Activated gamma-delta T cell treated with anti-CD3 and anti-CD28 coated beads, Interleukin-2, amount 50 U/mL, for 16 hours (primary cell): ENCODE data around the gene DNAJC6.
"Not testable (repeated sequence)": the region's sequence is repeated elsewhere in the genome, so short reads cannot be mapped to it uniquely, and the experiment has no call there.

Source experiments
- DNase-seq: peaks from one replicate; pipeline ENCODE4 v3.0.0-alpha.2; 2020; ENCODE audit warnings: low read depth

The DNAJC6 gene

DNA sequence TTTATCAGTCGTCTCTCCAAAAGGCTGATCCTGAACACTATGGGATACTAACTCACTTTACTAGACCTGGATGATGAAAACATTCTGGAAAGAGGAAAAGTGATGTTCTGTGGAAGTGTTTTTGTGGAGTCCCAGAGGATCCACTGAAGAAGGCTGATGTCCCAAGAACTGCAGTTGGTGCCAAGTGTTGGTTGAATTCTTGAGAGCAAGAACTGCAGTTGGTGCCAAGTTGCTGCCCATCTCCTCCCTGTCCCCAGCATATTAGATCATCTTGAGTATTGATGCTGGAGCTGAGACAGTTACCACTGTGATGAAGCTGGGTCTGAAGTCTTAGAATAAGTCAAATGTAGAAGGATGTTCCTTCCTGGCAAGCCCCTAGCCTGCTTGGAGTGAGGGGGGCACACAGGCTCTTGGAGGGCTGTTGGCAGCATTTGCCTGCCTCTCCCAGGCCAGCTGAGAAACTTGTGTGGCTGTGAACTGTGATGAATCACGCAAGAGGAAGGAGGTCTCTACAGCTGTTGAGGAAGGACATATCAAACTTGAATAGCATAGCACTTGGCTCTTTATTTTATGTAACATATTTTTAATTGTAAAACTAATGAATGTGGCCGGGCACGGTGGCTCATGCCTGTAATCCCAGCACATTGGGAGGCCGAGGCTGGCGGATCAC is 48.1 kb downstream of the DNAJC6 start:
- no peak for DNase-seq

DNA sequence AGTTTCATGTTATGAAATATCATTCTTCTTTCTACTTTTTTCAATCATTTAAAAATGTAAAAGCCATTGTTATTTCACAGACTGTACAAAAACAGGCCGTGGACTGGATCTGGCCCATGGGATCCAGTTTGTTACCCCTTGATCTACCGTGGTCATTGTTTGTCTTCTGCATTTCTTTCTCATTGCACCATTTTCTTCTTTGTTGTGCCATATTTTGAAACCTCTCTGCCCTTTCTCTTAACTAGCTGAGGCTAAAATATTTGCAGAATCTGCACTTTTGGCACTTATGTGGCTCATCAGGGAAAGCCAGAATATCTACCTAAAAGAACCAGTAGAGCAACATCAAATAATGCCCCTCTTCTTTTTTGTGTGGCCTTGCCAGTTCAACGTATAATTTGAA is 50.5 kb downstream of the DNAJC6 start:
- no peak for DNase-seq

DNA sequence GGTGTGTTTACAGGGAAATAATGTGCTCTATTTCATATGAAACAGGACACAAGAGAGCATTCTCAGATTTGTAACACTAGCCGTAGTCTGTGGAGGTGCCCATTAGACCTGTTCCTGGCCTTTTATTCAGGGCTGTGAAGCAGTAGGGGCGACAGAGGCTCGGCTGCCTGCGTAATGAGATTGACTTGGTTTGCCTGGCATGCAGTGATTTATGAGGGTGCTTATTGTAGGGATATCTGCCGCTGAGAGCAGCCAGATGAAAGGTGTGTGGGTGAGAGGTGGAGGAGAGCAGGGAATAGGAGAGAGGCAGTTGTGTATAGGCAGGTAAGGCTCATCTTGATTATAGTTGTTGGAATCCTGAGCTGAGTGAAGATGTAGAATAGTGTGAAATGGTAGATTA is 51.3 kb downstream of the DNAJC6 start:
- DNase-seq = no peak

DNA sequence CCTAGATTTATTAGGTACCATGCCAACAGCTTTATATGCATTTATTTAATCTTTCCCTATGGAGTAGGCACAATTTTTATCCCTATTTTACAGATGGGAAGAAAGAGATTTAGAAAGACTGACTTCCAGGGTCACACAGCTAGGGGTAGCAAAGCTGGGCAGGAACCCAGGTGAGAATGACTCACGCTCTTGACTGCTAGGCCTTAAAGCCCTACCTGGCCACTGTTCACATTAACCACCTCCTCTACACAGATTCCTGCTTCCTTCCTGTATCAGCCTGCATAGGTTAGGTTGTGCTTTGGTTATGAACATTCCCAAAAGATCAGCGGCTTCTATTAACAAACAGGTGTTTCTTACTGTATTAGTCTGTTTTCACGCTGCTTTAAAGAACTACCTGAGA is 53.2 kb downstream of the DNAJC6 start:
- DNase-seq = no peak

DNA sequence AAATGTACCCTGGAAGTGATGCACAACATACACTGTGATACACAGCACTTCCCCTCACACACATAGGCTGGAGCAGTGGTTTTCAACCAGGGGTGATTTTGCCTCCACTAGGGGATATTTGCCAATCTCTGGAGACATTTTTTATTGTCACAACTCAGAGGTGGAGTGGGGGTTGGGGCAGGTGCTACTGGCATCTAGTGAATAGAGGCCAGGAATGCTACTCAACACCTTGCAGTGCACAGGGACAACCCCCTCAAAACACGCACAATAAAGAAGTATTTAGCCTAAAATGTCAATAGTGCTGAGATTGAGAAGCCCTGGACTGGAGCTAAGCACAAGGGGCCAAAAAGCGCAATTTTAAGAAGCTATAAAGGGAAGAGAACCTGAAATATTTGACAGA is 54.1 kb downstream of the DNAJC6 start:
- no peak for DNase-seq

DNA sequence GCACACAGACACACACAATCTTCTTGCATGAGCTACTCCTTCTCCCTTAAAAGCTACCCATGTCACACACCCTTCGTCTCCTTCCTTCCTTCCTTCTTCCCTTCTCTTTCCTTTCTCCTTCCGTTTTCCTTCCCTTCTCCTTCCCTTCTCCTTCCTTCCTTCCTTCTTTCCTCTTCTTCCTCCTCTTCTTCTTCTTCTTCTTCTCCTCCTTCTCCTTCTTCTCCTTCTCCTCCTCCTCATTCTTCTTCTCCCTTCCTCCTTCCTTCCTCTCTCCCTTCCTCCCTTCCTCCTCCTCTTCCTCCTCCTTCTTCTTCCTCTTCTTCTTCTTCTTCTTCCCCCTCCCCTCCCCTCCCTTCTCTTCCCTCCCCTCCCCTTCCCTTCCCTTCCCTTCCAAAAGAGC is 59.1 kb downstream of the DNAJC6 start:
- DNase-seq = no peak

DNA sequence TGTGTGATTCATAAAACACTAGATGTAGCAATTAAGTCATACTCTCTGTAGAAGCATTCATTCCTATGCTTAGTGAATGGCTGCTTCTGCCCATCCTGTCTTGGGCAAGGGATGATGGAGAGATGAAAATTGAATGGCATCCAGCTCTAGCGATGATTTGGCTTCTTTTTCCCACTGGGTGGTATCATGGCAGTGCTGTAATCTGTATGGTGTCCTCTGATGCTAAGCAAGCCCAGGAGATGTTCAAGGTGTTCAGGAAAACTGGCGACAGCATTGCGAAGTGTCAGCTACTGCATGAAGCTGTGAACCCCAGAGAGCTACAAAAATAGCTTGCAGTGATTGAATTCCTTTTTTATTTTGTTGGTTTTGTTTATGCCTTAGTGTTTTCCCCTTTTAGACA is 62.2 kb downstream of the DNAJC6 start:
- DNase-seq = no peak

DNA sequence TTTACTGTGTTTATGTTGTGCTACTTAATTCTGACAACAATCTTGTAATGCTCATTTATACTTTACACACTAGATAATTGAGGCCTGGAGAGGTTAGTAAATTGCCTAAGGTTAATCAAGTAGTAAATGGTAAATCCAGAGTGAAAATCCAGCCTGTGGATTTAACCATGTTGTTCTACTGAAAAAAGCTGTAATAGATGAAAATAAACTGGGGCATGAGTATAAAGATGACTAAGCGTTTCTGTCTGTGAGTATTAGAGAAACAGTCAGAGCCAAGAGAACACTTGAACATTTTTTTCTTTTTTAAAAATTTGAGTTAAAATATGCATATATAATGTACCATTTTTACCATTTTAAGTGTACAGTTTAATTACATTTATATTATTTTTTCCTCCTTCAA is 63.2 kb downstream of the DNAJC6 start:
- DNase-seq = no peak

DNA sequence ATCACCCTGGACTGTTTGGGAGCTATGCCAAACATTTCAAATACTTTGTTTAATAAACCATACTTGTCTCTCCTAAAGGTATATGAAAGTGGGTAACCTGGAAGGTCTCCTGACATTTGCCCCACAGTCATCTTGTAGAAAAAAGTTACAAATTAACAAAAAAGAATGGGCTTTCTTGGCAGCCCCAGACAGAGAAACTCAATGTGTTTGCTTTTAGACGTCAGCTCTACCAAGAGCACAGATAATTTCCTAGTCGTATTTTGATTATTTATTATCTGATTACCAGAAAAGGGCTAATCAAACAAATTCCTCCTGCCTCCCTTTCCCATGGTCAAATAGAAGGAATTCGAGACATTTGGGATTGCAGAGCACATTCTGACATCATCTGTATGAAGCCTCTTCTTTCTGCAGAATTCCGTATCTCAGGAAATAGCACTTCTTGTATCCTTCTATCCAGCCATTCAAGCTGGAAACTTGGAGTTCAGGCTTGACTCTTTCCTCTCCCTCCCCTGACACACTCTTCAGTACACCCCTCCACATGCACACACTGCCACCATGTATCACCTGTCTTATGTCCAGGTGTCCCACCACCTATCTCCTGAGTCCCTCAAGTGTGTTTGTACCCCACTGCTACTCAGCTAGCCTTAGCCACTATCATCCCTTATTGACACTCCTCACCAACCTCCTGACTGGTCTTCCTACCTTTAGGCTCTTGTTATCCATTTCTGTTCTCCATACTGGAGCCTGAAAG is 68.3 kb downstream of the DNAJC6 start:
- DNase-seq = no peak

DNA sequence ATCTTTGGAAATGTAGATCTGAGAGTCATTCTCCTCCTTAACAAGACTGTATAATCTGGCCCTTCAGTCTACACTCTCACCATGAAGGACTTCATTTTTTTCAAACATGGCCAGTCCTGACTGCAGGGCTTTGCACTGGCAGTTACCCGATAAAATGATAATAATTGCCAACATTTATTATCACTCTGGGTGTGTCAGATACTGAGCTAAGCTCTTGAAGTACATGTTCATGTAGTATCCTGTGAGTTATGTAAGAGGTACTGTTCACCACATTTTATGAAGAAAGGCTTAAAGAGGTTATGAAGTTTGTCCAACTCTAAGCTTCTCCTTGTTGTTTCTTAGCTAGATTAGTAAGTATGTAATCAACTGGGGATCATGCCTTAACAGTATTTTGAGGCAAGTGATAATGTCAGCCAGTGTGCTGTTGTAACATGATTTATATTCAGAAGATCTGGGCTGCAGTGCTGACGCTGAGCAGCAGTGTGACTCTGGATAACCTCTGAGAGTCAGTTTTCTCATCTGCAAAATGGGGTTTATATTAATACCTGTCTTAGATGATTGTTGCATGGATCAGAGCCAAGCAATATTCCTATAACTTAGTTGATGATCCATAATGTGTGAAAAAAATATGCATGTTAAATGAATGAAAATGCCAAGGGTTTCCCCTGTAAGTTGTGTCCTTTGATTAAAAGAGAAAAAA is 69.1 kb downstream of the DNAJC6 start:
- DNase-seq = no peak

DNA sequence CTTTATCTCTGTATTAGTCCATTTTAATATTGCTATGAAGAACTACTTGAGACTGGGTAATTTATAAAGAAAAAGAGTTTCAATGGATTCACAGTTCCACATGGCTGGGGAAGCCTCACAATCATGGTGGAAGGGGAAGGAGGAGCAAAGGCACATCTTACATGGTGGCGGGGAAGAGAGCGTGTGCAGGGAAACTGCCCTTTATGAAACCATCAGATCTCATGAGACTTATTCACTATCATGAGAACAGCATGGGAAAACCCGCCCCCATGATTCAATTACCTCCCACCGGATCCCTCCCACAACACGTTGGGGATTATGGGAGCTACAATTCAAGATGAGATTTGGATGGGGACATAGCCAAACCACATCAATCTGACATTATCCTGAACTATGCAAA is 75.1 kb downstream of the DNAJC6 start:
- not testable (repeated sequence) for DNase-seq

DNA sequence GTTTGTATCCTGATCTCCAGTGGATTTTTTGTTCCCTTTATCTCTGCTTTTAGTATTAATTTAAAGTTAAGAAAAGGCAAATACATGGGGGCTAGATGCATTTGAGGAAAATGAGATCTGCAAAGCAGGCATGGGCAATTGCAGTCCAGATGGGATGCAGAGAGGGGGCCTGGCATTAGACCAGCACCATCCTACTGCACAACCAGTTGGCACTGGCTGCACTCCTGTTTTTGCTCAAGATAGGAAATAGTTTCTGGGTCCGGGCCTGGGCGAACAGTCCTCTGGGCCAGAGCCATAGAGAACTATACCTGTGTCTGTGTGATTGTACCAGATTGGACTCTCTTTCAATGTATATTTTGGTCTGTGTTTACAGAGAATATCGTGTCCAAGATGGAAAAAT is 77.1 kb downstream of the DNAJC6 start:
- DNase-seq = no peak

DNA sequence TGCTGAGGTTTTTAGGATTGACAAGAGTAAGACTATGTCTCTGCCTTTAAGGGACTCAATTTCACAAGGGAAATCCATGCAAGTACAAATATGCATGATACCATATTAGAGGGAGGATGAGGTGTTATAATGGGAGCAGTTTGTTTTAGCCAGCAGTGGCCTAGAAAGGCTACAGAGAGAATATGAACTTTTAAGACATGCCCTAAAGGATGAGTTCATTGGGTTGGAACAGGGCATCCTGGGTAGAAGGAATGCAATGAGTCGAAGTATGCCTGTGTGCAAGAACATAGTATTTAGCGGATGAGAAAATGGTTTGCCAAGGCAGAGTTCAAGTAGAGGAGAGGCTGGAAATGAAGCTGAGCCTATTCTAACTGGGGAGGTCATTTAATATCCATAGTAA is 78.5 kb downstream of the DNAJC6 start:
- no peak for DNase-seq

DNA sequence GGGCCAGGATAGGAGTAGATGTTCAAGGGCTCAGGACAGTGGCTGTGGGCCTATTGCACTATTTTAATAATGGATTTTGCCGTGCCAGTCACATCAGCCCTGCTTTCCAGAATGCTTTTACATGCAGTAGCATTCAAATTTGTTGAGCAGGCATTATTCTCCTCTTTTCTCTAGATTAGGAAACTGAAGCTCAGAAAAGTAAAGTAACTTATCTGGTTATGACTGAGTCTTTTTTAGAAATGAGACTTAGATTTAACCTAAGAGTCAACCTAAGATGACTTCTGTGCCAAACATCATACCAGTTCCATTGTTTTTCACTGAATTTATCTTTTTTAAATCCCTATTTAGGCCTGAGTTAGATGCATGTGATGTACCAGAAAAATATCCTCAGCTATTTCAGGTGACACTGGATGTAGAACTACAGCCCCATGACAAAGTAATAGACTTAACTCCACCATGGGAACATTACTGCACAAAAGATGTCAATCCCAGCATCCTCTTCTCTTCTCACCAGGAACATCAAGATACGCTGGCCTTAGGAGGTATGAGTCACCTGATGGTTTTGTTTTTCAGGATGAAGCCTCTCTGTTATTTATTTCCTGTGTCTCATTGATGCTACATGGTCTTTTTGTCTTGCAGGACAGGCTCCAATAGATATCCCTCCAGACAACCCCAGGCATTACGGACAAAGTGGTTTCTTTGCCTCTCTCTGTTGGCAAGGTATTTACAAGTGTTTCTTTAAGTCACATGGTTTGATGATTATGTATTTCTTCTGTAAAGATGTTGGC is 79.8 kb downstream of the DNAJC6 start:
- no peak for DNase-seq

DNA sequence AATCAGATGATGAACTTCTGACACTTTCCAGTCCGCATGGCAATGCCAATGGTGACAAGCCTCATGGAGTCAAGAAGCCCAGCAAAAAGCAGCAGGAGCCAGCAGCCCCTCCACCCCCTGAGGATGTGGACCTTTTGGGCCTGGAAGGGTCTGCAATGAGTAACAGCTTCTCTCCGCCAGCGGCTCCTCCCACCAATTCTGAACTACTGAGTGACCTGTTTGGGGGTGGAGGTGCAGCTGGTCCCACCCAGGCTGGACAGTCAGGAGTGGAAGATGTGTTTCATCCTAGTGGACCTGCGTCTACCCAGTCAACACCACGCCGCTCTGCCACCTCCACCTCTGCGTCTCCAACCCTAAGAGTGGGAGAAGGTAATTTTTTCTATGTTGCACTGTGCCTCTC is 83.2 kb downstream of the DNAJC6 start:
- DNase-seq = no peak

DNA sequence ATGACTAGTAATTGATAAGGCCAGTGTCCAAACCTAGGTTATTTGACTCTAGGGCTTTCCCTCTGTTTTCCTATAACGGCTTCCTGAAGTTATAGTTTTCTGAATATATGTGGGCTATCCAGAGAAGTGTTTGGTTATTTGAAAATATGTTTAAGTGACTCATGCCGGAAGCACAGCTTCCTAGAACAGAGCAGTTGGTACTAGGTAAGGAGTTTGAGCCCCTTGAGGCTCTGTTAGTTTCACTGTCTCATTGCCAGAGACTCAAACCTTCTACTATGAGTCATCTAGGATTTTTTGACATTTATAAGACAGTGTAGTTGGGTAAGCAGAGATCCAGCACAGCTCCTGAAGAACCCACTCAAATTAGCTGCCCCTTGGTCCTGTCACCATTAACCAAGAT is 84.0 kb downstream of the DNAJC6 start:
- DNase-seq = no peak

DNA sequence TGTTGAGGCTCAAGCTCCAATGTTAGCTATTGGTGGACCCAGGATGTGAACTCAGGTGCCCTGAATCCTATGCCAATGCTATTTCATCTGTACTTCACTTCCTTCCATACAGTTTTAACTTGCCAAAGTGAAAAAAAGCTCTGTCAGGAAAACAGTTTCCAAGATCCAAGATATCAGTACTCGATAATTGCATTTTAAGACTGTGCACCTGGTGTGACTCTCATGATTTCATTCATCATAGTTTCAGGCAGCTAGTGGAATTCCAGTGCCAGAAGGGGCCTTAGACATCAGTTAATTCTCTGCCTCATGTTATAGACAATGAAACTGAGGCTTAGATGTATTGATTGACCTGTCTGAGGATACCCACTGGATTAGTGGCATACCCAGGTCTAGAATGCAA is 84.6 kb downstream of the DNAJC6 start:
- DNase-seq = no peak

DNA sequence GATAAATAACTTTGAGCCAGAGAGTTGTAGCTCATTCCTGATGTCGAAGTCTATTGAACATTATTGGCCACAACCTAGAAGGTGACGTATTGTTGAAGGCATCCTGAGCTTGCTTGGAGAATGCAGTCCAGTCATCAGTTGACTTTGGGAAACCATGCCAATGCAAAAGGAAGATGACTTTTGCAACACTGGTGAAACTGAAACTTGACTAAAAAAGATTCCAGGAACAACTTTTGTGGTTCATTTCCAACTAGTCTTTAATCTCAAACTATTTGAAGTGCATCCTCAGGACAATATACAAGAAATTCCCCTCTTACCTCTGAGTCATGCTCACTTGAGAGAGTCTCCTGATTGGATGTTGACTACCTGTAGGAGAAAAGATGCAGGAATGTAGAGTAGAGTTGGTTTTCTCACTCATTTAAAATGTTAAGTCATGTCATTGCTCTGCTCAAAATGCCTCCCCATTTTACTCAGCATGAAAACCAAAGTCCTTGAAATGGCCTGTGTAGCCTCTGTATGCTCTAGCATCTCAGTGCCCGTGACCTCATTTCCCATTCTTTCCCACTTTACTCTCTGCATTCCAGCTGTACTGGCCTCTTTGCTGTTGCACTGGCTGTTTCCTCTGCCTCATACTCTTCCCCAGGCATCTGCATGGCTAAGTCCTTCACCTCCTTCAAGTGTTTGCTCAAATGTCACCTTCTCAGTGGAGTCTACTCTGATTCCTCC is 86.7 kb downstream of the DNAJC6 start:
- no peak for DNase-seq

DNA sequence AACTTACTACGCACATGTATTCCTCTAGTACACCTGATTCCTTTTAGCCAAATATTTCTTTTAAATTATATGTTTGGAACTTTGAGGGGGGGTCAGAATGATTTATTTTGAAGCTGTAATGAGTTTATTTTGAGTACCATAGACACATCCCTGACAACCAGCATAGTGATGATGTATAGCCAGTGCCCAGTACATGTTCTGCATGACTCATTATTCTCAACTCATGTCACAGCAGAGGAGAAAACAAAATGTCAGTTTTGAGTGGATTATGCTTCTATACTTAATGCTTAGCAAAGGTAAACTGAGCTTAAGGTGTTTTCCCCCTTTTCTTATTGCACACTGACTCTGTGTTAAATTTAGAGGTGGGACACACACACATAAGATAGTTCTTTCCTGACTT is 88.7 kb downstream of the DNAJC6 start:
- DNase-seq = no peak

DNA sequence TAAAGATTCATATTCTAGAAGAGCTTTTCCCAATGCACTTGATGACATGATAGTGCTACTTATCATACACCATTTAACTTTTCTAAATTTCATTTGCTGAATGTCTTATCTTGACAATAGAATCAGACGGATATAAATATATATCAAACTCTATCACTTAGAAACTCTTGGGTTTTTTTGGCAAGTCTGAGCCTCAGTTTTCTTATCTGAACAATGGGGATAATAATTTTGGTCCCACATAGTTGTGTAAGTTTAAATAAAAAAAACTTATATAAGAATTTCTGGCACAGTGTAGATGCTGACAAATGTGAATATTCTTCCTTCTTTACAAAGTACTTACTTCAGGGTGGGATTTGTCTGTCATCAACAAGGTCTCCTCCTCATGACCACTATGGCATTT is 89.7 kb downstream of the DNAJC6 start:
- no peak for DNase-seq

DNA sequence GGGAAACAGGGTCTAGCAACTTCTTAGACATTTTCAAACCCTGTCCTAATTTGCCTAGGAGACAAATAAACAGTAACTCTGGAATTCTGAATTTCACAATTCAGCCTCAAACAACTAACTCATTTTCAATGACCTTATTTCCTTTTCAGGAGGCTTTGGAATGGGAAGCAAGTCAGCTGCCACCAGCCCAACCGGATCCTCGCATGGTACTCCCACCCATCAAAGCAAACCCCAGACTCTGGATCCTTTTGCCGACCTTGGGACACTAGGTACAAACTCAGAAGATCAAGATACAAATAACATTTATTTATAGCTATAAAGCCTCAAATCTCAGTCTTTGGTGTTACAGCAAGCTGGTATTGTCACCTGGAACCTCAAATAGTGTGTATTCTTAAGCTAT is 92.3 kb downstream of the DNAJC6 start:
- no peak for DNase-seq

DNA sequence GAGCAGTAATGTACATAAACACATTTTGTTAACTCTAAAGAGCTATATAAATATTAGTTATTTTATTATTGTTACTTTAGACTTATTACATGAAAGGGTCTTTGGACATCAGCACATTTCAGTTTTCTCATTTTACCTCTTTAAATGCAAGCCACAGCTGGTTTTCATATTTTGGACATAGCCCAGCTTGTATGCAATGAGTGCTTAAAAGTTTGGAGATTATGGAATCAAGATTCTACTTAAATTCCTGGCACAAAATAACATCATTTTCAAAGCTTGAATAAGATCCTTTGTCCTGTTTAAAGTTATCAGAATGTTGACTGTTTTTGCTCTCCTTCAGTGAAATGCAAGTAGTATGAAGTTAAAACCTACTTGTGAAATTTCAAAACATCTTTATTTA is 95.6 kb downstream of the DNAJC6 start:
- DNase-seq = no peak
